Lung (tissue), 12 donors: ENCODE results near the gene APBB2. TPM values are rescaled to one million over a fixed set of nuclear protein-coding genes. Genes with fewer than 3 reads are reported as not detected.
A peak's percentile ranks its signal among the peaks of the same experiment; 100 is the strongest.

Source experiments
- ATAC-seq: fragments of 200-7000 bp; cut with Tn5 transposase; one replicate; pipeline ENCODE4 v1.9.1; 2020; ENCODE audit warnings: moderate number of reproducible peaks; ENCODE audit not compliant: insufficient read depth, low FRiP score
- DNase-seq, 3 donors: peaks; one replicate each; pipeline ENCODE4 v3.0.0-alpha.2; 2013 to 2017
- H3K27ac ChIP-seq, 2 donors: one replicate each; pipeline ENCODE4 v1.5.1; 2013; ENCODE audit warnings: mild to moderate bottlenecking in 2 of 2, moderate library complexity in 2 of 2, control low read depth in 1 of 2, inconsistent platforms in 1 of 2, low read depth in 1 of 2, low read length in 1 of 2
- H3K27me3 ChIP-seq, 3 donors: one replicate each; pipeline ENCODE4 v1.5.1; 2013; ENCODE audit warnings: low read length in 2 of 3; ENCODE audit not compliant: control insufficient read depth in 3 of 3, insufficient read depth in 3 of 3
- H3K36me3 ChIP-seq, 4 donors: one replicate each; pipeline ENCODE4 v1.5.1; 2013; ENCODE audit warnings: low read length in 4 of 4, mild to moderate bottlenecking in 1 of 4, moderate library complexity in 1 of 4; ENCODE audit not compliant: control insufficient read depth in 4 of 4, insufficient read depth in 4 of 4
- H3K4me1 ChIP-seq, 5 donors: one replicate each; pipeline ENCODE4 v1.5.1; 2013; ENCODE audit warnings: low read length in 5 of 5, mild to moderate bottlenecking in 2 of 5, moderate library complexity in 1 of 5; ENCODE audit not compliant: control insufficient read depth in 5 of 5, insufficient read depth in 5 of 5
- H3K4me3 ChIP-seq: one replicate; pipeline ENCODE4 v1.5.1; 2013; ENCODE audit warnings: mild to moderate bottlenecking, control low read depth, moderate library complexity
- H3K9ac ChIP-seq, 2 donors: one replicate each; pipeline ENCODE4 v1.5.1; 2013; ENCODE audit warnings: low read length in 2 of 2, control low read depth in 1 of 2; ENCODE audit not compliant: insufficient read depth in 1 of 2
- H3K9me3 ChIP-seq, 4 donors: one replicate each; pipeline ENCODE4 v1.5.1; 2013; ENCODE audit warnings: low read length in 3 of 4, mild to moderate bottlenecking in 1 of 4, moderate library complexity in 1 of 4; ENCODE audit not compliant: control insufficient read depth in 4 of 4, insufficient read depth in 3 of 4
- WGBS, 2 donors: extraction: QIAGEN DNeasy Blood & Tissue Kit; methylation state at CpG; one replicate each; pipeline ENCODE4 v1.1.7; 2013; 5-methylcytosine and 5-hydroxymethylcytosine counted together
- polyA plus RNA-seq, 2 donors: library from polyadenylated mRNA; stranded (reverse); fragments of 200-250 nt; gene quantifications; one replicate each; pipeline ENCODE4 v1.2.1, GENCODE V29; 2013
- total RNA-seq, 2 donors: library from RNA; depleted of rRNA in 1 of 2; stranded (reverse); fragments of >200 nt in 1 of 2; gene quantifications; one replicate each; pipeline ENCODE4 v1.2.1, GENCODE V29; 2014 to 2021
- TF ChIP-seq, protein P1 (sequence below): IDR thresholded peaks from 2 replicates; pipeline ENCODE4 v1.5.1; 2012; ENCODE audit warnings: mild to moderate bottlenecking; ENCODE audit errors: control extremely low read depth, extremely low read depth
- donor health status: control.
- donor health status: control.
- donor health status: Bipolar disorder and iron deficiency.
- donor health status: healthy.
- donor health status: DM: yes; HTN: yes; CAD: no.

APBB2 gene
- total and polyA plus RNA-seq, 4 donors: 13.3 to 99.0 (median 40.4) TPM

DNA sequence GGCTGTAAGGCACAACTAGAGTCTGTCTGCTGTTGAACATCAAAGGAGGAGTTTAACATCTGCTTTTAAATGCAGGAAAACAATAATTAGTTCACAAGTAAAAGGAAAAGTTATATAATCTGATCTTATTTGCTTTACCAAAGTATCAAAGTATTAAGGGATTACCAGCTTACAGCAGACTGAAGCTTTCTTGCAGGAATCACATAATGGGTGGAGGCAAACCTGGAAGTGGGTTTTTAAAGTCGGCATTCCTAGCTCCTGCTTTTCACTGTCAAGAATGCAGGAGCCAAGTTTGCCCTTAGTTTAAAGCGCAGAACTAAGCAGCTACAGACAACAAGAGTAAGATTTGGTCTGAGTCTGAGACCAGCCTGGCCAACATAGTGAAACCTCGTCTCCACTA, 122.2 kb downstream of the APBB2 start:
- ATAC-seq: no peak
- no peak for DNase-seq
- Histone ChIP-seq H3K9me3 (no peaks in the 10 kb centered on the region), H3K4me3 (no peak overlapping the region), H3K27me3 (no peaks in the 10 kb centered on the region), H3K4me1 (peaks cover 0 to 5% (median 3%) of the 10 kb centered on the region in 5 donors), H3K27ac (no peak overlapping the region), H3K9ac (no peak overlapping the region), H3K36me3 (no peaks in the 10 kb centered on the region)
- WGBS, 2 donors: 78 to 89% methylated on average over 3 of the region's 3 CpGs
- TF ChIP-seq, protein P1, sequence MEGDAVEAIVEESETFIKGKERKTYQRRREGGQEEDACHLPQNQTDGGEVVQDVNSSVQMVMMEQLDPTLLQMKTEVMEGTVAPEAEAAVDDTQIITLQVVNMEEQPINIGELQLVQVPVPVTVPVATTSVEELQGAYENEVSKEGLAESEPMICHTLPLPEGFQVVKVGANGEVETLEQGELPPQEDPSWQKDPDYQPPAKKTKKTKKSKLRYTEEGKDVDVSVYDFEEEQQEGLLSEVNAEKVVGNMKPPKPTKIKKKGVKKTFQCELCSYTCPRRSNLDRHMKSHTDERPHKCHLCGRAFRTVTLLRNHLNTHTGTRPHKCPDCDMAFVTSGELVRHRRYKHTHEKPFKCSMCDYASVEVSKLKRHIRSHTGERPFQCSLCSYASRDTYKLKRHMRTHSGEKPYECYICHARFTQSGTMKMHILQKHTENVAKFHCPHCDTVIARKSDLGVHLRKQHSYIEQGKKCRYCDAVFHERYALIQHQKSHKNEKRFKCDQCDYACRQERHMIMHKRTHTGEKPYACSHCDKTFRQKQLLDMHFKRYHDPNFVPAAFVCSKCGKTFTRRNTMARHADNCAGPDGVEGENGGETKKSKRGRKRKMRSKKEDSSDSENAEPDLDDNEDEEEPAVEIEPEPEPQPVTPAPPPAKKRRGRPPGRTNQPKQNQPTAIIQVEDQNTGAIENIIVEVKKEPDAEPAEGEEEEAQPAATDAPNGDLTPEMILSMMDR: no peak

DNA sequence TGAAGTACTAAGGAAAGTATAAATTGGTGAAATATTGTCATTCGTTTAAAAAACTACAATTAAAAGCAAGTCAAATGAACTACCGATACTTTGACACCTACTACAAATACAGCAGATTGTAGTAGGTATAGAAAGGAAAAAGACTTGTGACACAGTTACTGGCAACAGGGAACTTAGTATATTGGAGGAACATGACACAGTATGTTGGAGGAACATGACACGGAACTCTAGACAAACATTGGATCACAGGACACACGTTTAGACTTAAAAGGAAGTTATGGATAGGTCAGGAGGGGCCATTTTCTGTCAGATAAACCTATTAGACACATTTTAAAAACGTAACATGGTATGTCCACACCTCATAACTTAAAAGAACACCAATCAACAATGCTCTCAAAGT, 132.5 kb downstream of the APBB2 start:
- peak in 1 of 3 donors; percentile 19 for DNase-seq
- Histone ChIP-seq H3K27ac (no peak overlapping the region), H3K4me3 (no peak overlapping the region), H3K9me3 (peaks cover 0 to 4% (median 0%) of the 10 kb centered on the region in 4 donors), H3K4me1 (no peaks in the 10 kb centered on the region), H3K36me3 (no peaks in the 10 kb centered on the region), H3K27me3 (no peaks in the 10 kb centered on the region), H3K9ac (no peak overlapping the region)
- TF ChIP-seq, protein P1: no peak
- 83 to 87% methylated on average over 5 of the region's 5 CpGs for WGBS, 2 donors
- ATAC-seq: no peak

DNA sequence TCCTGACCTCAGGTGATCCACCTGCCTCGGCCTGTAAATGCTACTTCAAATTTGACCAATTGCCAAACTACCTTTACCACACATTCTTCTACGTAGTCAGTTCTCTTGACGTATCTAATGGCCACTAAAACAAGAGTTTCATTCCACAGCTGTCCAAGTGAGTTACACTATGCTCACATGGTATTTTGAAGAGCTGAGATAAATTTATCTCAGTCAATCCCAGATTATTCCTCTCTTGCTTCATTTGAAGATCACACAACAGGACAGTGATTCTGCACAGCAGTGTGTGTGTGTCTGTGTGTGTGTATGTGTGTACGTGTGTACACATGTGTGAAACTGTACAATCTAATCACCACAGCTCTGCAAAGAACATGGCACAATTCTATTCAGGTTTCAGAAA, 133.4 kb downstream of the APBB2 start:
- TF ChIP-seq, protein P1: no peak
- DNase-seq: no peak
- 73 to 88% methylated on average over 4 of the region's 4 CpGs for WGBS, 2 donors
- Histone ChIP-seq H3K4me1 (no peaks in the 10 kb centered on the region), H3K9me3 (no peaks in the 10 kb centered on the region), H3K4me3 (no peak overlapping the region), H3K27me3 (no peaks in the 10 kb centered on the region), H3K36me3 (no peaks in the 10 kb centered on the region), H3K9ac (peak overlapping the region in 1 of 2 donors; percentile 28), H3K27ac (no peak overlapping the region)
- ATAC-seq: no peak

DNA sequence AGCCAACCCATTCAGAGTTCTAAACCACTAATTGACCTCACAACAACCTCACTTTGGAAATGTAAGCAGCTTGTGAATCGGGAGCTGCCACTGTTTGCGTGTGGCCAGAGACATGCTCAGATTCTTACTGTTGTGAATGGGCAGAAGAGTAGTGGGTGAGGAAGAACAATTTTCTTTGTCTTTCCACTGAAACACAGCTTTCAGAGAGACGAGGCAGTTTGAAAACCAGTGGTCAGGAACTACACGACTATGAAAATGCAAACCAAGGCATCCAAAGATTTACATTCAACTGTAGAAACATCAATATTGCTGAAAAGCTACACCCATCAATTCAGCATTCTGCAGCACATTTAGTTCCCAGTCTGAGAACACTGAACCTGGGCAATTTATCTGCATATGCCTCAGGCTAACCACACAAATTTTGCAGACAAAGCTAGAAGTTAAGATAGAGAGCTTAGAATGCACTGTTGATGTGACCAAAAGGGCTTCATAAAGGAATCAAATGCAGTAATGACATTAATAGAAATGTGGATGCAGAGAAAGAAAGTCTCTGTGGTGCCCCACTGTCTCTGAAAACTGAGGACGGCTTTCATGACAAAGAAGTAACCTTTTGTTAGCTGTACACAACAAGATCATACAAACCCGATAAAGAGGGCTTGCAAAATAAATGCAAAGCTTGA, 134.3 kb downstream of the APBB2 start:
- Histone ChIP-seq H3K4me1 (no peaks in the 10 kb centered on the region), H3K27ac (no peak overlapping the region), H3K27me3 (no peaks in the 10 kb centered on the region), H3K36me3 (no peaks in the 10 kb centered on the region), H3K4me3 (no peak overlapping the region), H3K9ac (no peak overlapping the region), H3K9me3 (no peaks in the 10 kb centered on the region)
- TF ChIP-seq, protein P1: no peak
- DNase-seq (no peak), ATAC-seq (no peak)
- WGBS, 2 donors: 83 to 91% methylated on average over 6 of the region's 6 CpGs
